NCI-H2029 treated with DMSO at 0.1 percent for 48 hours (cell line): ENCODE results near the gene METTL25B.
"Not testable (repeated sequence)": the region's sequence is repeated elsewhere in the genome, so short reads cannot be mapped to it uniquely, and the experiment has no call there.

Experiments used
- DNase-seq: peaks from one replicate; lab custom pipeline; 2025; lab: John Stamatoyannopoulos, UW

Gene METTL25B

DNA sequence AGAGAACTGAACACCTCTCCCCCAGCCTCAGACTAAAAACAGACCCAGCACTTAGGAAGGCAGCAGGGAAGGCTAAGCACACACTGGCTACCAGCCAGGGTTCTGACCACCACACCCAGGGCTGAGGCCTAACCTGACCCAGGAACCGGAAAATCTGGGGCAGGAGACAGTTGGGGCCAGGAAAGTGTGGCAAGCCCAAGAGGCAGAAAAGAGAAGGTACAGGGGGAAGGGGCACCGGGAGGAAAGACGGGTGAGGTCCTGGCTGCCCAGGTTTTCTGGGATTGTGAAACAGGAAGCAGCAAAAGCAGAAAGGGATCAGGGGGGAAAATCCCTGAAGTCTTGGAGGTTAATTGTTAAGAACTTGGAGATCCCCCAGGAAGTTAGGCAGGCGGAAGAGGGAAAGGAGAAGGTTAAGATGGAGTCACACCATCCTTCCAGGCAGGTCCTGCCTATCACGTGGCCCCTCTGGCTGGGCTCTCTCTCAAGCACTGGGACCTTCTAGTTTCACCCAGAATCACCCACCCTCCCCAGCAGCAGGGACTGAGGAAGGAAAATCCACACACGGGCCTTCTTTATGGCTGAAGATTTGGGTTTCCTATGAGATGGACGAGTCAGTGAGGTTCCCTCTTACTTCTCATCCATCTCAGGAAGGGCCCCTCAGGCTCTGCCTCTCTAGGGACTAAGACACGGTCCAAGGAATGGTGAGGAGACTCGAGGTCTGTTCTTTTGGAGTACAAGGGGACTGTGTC is 20.6 kb downstream of the METTL25B start:
- no peak for DNase-seq

DNA sequence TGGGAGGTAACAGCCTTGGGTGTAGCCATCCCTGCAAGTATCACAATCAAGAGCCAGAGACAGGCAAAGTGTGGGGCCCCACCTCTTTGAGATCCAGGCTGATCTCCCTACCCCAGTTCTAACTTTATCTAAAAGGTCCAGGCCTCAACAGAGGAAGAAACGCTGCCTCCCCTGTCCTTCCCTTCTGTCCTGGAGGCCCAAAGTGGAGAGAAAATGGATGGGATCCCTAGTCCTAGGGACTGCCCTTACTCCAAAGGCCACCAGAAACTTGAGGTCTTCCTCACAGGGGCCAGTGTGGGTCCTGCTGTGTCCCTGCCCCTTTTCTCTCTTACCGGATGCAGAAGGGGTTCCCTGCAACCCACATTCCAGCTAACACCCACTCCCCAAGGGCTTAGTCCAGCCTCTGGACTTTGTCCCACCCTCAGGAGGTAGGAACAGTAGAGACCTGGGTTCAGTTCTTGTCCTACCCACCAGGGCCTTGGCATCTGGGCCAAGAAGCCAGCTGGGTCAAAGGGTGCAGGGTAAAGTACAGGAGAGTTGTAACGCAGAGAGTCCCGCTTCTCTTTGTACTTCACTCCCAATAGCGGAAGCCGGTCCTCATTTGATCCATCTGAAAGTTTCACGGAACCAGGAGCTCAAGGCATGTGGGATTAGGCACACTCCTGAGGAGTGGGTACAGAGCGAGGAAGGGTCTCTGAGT is 21.3 kb downstream of the METTL25B start:
- no peak for DNase-seq

DNA sequence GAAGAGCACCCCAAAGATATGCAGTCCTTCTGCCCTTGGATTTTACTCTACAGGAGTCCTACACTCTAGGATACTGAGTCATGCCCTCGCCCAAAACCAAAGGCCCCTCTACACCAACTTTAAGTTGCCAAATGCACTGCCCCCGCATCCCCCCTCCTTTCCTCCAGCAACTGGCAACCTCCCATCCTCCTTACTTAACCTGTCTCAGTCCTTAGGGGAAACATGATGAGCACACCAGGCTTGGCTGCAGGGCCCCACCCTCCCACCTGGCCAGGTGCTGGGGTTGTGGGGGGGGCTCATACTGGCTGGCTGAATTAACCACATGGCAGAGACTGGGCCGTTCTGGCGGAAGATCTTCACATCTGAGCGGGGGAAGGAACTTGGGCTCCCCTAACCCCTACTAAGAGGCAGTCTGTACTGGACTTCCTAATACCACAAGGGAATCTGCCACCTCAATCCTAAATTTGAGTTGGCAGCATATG is 22.0 kb downstream of the METTL25B start:
- DNase-seq: peak; percentile 36

DNA sequence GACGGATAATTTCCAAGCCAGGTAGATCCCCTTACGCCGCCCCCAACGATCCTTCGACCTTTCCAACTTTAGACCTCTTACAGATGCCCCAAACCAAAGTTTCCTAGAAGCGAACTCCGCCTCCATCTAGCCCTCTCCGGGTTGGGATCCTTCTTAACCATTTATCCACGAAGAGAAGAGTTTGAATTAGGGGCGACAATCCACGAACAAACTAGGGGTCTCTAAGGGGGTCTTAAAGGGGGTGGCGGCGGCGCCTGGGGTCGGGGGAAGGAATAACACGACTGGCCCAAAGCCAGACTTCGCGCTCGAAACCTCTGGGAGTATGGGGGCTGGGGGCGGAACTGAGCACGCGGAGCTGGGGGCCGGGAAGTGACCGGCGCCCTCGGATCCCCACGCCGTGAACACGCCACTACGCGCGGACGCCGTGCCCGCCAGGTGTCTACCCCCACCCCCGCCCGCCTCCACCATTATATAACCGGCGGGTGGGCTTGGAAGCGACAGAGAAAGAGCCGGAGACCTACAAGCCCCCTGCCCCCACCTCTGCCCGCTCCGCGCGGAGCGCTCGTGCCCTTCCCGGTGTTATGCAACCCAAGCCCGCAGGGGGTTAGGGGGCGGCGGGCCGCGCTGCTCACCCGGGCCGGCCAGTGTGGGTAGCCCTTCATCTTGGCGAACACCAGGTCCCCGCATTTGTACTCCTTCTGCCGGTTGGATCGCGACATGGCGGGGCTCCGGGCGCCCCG is 22.6 kb downstream of the METTL25B start:
- DNase-seq: no peak

DNA sequence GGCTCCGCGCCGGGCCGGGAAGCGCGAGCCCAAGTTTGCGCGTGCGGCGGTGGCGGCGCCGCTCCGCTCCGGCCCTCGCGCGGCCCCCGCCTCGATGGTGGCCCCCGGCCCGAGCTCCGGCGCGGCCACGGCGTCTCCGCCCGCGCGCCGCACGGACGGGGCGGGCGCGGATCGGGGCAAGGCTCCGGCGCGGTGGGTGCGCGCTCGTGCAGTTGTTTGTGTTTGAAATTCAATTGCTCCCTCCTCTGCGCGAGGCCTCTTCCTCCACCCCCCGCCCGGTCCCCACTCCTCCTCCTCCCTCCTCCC is 23.1 kb downstream of the METTL25B start, which contains the start of gene HDGF:
TSS of gene HDGF (minus strand) at position 225 of the 306 bp plus-strand sequence. CDS start 246 bp downstream, outside the sequence.
- DNase-seq: no peak

DNA sequence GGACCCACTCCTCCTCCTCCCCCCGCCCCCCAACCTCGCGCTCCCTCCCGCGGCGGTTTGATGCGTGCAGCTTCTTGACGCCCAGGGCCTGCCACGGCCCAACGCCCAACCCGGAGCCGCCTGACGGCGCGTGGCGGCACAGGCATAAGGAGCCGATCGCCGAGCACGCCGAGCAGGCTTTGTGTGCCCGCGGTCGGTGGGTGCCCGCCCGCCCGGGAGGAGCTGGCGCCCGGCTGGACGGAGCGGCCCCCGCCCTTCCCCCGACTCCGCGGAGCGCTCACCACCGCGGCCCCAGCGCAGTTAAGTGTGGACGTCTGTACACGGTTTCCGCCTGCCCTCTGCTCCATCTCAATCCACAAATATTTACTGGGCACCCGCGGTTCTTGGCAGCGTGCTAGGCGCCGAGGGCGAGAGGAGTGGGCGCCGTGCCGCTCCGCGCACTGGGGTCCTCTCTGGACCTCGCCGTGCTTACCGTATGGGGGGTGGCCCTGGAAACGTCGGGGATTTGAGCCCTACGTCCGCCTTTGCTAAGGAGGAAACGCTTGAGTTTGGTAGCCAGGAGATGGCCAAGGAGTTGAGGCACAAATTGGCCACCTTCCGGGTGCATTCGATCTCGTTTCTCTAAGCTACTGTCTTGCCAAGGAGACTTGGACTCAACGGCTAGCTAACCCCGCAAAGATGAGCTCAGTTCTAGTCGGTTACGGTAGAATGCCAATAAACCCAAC is 23.6 kb downstream of the METTL25B start:
- DNase-seq: peak; percentile 59

DNA sequence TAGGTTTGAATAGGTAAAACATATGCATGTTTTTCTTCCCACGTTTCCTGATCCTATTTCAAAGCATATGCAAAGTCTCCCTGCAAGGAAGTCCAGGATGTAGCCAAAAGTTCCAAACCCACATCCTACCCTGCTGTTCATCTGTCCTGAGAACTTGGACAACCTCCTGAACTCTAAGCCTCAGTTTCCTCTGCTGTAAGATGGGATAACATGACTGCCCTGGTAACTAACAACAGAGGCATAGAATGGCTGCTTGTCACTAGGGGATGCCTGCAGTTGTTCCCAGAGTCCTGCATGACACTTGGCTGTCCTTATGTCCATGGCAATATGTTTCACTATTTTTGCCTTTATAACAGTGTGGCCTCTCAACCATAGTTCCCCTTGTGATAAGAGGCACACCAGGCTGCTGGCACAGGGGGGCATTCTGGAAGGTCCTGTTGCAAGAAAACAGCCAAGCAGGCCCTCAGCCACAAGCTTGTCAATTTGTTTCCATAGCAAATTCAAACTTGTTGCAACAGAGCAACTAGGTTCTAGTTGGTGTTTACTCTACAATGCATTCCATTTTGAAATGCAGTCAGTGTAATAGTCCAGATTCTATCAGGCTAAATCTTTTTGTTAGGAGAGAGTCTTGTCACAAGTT is 24.7 kb downstream of the METTL25B start:
- DNase-seq: no peak

DNA sequence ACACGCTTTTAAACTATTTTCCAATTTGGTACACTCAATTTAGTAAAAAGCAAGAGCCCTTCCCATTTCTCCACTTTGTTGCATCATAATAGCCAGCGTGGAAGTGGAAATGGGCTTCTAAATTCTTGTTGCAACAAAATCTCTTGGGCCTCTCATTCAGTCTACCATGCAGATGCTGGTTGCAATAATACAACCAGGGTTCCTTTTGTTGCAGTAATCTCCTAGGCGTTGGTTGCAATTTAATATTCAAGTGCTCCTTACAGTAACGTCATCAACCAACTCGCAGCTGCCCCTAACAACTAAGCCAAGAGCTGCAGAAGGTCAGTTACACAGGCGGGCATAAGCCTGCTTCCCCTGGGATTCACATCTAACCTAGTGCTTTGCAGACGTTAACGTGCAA is 25.9 kb downstream of the METTL25B start:
- no peak for DNase-seq

DNA sequence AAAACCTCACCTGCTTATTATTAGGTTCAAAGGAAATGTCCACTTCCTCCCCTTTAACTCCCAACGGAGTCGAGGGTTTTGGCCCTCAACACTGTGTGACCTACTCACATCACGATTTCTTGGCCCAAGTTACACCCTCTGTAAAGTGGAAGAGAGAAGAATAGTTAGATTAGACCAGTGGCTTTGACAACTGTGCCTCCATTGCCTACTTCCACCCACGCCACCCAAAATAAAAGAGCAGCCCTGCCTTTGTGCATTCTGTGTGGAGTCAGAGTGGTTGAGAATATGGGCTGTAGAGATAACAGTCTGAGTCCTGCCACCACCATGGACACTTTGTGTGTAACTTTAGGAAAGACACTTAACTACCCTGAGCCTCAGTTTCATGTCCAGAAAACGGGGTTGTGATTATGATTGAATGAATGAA is 27.3 kb downstream of the METTL25B start:
- DNase-seq: no peak

DNA sequence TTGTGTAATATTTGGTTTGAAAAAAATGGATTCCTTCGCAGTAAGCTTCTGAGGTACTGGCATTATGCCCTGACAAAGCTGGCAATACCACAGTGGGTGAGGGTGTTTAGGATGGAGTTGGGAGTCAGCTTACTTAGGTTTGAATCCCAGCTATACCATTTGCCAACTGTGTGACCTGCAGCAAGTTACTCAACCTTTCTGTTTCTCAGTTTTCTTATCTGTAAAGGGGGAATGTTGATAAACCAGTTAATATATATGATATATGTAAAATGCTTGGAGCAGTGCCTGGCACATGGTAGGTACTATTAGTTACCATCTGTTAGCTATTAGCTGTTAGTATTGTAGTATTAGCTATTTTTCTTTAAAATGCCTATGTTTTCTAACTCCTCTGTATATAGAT is 28.1 kb downstream of the METTL25B start:
- DNase-seq: no peak

DNA sequence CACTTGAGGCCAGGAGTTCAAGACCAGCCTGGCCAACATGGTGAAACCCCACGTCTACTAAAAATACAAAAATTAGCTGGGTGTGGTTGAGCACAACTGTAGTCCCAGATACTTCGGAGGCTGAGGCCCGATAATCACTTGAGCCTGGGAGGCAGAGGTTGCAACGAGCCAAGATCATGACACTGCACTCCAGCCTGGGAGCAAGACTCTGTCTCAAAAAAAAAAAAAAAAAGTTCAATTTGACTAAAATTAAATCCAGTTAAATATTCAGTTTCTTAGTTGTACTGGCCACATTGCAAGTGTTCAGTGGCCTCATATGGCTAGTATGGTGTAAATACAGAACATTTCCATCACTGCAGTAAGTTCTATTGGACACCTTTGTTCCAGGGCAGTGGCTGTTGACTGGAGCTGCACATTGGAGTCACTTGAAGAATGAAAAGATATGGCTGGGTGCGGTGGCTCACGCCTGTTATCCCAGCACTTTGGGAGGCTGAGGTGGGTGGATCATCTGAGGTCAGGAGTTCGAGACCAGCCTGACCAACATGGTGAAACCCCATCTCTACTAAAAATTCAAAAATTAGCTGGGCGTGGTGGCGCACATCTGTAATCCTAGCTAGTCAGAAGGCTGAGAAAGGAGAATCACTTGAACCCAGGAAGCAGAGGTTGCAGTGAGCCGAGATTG is 29.4 kb downstream of the METTL25B start:
- DNase-seq: not testable (repeated sequence)

DNA sequence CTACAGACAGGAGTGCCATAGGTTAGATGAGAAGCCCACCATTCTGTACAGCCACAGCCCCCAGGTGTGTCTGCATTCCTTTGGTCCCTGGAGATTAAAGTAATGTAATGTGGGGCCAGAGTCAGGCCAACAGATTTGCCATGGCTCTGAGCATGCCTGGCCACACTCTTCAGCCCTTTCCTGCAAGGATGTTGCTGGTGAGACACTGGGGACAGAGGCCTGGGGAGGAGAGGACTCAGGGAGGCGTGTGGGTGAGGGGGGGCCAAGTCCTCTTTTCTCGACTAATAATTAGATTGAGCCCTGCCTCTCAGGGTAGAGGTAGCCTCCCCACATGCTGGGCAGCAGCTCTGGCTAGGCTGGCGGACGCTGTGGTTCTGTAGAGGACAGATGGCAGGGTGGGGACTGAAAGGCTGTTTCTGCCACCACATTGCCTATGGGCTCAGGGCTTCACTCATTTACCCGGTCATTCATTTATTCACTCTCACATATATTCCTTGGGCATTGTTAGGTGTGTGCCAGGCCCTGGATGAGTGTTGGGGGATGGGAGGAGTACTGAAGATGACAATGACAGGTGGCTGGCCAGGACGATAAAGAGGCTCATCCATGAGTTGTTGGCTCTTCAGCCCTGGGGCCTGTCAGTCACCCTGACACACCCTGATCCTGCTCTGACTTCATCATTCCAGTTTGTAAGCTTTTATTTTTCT is 32.0 kb downstream of the METTL25B start:
- DNase-seq: no peak

DNA sequence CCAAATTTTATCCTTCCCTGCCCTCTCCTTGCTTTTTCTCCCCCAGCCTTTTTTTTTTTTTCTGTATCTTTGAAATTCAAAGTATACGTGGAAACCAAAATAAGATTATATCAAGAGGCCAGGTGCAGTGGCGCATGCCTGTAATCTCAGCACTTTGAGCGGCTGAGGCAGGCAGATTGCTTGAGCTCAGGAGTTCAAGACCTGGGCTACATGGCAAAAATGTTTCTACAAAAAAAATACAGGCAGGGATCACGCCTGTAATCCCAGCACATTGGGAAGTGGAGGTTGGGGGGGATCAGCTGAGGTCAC is 32.5 kb downstream of the METTL25B start:
- no peak for DNase-seq

DNA sequence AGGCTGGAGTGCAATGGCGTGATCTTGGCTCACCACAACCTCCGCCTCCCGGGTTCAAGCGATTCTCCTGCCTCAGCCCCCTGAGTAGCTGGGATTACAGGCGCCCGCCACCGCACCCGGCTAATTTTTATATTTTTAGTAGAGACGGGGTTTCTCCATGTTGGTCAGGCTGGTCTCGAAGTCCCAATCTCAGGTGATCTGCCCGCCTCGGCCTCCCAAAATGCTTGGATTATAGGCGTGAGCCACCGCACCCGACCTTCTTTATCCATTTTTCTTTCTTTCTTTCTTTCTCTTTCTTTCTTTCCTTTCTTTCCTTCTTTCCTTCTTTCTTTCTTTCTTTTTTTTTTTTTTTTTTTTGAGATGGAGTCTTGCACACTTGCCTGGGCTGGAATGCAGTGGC is 36.9 kb downstream of the METTL25B start:
- not testable (repeated sequence) for DNase-seq

DNA sequence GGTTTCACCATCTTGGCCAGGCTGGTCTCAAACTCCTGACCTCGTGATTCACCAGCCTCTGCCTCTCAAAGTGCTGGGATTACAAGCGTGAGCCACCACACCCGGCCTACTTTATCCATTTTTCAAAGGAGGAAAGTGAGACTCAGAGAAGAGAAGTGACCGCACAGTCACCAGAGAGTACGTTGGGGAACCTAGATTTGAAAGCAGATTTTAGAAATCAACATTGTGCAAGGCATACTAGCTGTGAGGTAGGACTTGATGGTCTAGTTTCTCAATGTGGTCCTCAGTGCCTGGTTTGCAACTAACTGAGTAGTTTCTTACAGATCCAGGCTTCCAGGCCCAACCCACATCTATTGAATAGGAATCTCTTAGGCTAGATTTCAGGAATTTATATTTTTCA is 37.4 kb downstream of the METTL25B start:
- no peak for DNase-seq

DNA sequence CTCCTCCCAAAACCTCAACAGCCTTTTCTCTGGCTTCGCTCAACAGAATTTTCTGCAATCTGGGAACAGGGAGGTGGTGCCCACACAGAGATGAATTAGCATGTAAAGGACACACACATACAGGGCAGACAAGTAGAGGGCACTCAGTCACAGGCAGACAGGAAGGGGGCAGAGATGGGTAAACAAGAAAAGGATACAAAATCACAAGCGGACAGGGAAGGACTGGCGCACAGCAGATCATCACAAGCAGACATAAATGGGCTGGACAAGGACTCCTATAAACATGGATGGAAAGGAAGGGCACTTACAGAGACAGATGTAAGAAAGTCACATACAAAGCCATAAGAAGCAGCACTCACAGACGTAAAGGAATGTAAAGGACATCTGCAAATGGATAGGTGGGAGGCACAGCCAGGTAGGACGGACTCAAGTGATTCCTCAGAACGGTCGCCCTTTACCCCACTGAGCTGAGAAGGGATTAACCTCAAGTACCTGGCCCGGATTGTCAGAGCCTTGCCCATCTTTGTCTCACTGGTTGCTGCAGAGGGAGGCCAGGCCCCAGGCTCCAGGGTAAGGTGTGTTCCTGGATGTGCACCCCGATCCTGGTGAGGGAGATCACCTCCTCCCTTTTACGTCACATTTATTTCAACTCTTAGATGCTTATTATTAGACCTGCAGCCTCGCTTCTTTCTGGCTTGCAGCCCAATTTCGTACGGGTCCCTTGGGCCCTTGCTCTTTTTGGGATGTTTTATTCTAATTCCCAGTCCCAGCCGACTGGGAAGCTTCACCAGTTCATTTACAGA is 38.2 kb downstream of the METTL25B start:
- DNase-seq: peak; percentile 74

DNA sequence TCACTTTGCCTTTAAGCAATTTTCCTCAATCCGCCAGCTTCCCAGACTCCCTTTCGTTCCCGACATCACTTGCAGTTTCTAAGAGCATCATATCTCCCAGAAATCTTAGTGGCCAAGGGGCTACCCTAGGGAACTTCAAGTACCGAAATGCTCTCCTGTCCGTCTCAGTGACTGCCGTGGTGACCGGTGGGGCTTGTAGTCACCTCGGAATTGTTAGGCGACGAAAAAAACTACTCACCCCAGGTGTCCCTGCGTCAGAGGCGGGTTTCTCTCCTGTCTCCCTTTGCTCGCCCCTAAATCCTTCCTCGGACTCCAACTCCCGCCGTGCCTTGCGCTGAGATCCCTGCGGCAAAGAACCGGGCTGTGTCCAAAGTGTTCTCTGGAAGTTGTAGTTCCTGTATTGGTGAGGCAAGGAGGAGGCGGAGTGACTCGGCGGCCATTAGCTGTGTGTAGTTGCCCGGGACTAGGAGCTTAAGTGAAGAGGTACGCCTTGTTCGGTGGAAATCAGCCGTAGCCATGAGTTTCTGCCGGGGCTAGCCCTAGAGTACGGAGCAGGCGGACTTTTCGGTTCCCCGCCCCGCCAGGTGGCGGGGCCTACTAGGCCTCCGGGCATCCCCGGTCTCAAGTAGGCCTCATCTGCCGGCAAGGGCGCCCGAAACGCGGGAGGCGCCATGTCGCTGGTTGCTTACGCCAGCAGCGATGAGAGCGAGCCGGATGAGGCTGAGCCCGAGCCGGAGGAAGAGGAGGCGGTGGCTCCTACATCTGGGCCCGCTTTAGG is 39.0 kb downstream of the METTL25B start, which contains the start of gene PRCC:
TSS of gene PRCC (plus strand) at position 435 of the 778 bp plus-strand sequence. CDS start at position 672, 237 bp downstream.
- DNase-seq: peak; percentile 98

DNA sequence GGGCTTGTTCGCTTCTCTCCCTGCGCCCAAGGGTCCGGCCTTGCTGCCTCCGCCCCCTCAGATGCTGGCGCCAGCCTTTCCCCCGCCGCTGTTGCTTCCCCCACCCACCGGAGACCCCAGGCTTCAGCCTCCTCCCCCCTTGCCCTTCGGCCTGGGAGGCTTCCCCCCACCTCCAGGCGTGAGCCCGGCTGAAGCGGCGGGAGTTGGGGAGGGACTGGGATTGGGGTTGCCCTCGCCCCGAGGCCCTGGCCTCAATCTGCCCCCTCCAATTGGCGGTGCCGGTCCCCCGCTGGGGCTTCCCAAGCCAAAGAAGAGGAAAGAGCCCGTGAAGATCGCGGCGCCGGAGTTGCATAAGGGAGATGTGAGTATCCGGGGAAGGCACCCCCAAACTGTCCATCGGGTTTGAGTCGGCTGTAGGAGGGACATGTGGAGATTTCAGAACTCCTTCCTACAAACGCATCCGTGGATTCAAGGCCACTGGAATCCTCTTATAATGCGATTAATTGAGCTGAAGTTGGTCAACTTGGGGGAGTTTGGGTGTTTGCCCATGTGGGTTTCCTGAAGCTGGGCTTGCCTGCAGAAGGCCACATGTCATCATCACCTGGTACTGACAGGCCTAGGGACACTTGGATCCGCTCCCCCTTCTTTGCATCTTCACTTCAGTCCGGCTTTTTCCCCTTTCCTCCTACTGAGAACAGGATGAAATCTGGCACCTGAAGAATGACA is 39.8 kb downstream of the METTL25B start:
- no peak for DNase-seq
